ENCODE results near the gene MFRP.

DNA sequence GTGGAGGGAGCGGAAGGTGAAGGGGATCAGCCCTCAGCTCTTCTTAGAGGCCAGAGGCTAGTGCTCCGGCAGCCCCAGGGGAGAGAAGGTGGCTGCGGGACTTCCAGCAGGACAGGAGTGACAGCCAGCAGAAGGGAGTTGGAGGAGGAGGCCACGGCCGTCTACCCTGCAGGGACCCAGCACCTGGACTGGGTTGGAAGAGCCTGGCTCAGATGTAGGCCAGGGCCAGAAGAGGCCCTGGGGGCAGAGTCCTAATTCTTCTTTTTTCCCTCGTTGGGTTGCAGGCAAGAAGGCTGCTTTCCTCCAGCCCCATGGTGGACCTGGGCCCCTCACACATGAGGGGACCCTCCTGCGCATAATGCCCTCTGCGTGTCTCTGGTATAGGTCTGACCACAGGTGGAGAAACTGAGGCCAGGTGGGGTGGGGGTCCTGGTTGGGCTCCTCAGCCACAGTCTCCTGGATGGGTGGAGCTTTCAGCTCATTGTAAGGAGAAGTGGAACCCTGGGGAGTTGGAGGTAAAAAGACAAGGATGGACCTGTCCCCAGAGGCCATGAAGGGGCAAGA lies 27.3 kb downstream of the MFRP start:
- TF ChIP-seq, protein P1, sequence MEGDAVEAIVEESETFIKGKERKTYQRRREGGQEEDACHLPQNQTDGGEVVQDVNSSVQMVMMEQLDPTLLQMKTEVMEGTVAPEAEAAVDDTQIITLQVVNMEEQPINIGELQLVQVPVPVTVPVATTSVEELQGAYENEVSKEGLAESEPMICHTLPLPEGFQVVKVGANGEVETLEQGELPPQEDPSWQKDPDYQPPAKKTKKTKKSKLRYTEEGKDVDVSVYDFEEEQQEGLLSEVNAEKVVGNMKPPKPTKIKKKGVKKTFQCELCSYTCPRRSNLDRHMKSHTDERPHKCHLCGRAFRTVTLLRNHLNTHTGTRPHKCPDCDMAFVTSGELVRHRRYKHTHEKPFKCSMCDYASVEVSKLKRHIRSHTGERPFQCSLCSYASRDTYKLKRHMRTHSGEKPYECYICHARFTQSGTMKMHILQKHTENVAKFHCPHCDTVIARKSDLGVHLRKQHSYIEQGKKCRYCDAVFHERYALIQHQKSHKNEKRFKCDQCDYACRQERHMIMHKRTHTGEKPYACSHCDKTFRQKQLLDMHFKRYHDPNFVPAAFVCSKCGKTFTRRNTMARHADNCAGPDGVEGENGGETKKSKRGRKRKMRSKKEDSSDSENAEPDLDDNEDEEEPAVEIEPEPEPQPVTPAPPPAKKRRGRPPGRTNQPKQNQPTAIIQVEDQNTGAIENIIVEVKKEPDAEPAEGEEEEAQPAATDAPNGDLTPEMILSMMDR (IDR thresholded peaks at IDR 0.05), result no peak
- no peak for TF ChIP-seq POLR2A (IDR thresholded peaks at IDR 0.05)

All from thyroid gland (tissue), 4 donors.